Stimulated activated CD8-positive, alpha-beta memory T cell treated with anti-CD3 and anti-CD28 coated beads, Interleukin-7, amount 100 ng/mL, for 48 hours (primary cell): ENCODE results near the gene VPS35.
"Not testable (repeated sequence)": the region's sequence is repeated elsewhere in the genome, so short reads cannot be mapped to it uniquely, and the experiment has no call there.

ENCODE experiments used
- DNase-seq, 2 donors: peaks; one replicate each; pipeline ENCODE4 v3.0.0-alpha.2; 2020; ENCODE audit warnings: low read depth in 1 of 2; ENCODE audit errors: extremely low read depth in 1 of 2

The VPS35 gene

DNA sequence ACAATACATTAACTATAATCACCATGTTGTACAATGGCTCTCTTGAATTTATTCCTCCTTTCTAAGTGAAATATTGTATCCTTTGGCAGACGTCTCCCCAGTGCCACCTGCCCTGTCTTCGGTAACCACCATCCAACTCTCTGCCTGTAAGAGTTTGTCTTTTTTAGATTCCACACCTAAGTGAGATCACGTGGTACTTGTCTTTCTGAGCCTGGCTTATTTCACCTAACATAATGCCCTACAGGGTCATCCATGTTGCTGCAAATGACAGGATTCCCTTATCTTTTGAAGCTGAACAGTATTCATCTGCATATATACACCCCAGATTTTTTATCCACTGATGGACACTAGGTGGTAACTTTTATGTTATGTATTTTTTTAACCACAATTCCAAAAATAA lies 24.7 kb upstream of the VPS35 start:
- no peak for DNase-seq

DNA sequence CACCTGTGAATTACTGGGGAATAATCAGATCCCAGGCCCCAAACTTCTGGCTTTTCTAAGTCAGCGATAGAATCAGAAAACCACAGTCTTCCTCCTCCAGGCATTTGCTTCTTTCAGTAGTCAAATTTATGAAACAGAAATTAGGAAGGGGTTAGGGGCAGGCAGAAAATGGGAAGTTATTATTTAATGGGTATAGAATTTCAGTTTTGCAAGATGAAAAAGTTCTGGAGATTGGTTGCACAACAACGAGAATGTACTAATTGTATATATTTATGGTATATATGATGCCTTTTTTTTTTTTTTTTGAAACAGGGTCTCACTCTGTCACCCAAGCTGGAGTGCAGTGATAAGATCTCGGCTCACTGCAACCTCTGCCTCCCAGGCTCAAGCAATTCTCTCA lies 23.9 kb upstream of the VPS35 start:
- DNase-seq = no peak

DNA sequence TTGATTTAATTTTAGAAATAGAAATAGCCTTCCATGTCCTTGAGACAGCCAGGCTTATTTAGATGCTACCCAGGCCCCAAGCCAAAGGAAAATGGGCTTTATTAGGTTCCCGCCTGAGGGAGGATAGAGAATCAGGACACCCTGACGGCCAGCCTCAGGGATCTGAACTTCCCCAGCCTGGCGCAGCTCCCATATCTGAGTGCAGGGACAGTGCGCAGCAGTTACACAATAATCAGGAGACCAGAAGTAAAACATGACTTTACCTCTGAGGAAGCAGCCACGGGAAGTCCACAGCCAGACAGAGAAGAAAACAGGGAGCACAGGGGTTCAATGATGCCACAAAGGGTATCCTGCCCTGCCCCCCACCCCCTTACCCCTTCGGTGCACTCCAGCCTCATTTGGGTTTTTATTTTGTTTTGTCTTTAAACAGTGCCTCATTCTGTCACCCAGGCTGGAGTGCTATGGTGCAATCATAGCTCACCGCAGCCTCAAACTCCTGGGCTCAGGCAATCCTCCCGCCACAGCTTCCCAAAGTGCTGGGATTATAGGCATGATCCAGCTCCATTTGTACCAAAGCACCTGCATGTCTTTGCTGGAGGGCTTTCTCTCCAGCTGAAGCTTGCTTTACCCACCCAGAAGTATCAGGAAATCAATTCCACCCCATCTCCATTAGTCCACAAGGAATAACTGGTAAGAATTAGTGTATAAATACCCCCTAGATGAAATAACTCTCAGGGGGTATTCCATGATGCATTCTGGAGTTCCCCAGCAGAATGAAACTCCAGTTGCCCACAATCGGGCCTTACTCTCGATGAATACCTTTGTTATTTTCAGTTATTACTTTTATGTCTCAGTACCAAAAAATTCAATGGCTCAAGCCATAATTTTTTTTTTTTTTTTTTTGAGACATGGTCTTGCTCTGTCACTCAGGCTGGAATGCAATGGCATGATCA lies 22.4 kb upstream of the VPS35 start:
- DNase-seq = no peak

DNA sequence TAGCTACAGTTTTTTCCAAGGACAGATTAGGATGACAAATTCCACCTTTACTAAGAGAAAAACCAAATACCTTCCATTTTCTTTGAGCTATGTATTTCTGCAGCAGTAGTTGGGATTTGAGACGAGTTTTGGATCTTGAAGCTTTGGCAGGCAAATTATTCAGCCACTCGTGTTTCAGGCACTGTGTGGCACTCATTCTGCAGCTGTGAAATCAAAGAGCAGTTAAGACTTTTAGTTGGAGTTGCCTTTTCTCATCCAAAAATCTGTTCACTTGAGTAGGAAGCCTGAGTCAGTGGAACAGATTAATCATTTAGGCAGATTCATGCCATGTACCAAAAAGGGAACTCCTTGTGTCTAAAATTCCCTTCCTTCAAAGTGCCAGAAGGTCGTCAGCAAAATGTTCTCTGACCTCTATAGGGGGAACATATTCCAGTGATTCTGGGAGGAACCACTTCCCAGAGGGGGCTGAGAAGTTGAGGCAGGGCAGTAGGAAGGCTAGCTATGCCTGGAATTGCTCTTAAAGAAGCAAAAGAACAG lies 20.6 kb upstream of the VPS35 start:
- no peak for DNase-seq

DNA sequence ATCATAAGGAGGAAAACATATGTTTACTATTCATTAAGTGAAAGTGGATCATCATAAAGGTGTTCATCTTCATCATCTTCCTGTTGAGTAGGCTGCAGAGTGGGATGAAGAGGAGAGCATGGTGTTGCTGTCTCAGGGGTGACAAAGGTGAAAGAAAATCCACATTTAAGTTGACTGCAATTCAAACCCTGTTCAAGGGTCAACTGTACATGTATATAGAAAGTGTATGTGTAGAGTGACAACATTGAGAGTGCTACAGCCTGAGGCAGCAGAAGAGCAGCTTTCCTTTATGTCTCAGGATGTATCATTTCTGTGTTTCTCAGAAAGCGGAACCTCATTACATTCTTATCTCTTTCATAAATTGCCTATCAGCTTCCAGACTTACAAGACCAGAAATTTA lies 17.7 kb upstream of the VPS35 start:
- no peak for DNase-seq

DNA sequence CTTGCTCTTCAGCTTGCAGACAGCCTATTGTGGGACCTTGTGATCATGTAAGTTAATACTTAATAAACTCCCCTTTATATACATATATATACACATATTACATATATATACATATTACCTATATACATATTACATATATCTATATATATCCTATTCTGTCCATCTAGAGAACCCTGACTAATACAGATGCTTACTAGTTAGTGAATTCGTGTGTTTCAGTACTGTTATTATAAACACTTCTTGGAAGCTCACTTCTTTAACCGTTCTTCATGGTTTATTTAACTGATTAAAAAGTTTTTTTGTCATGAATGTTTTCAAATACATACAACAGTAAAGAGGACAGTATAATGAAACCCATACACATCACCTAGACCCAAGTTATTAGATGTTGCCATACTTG lies 13.1 kb upstream of the VPS35 start:
- DNase-seq = no peak

DNA sequence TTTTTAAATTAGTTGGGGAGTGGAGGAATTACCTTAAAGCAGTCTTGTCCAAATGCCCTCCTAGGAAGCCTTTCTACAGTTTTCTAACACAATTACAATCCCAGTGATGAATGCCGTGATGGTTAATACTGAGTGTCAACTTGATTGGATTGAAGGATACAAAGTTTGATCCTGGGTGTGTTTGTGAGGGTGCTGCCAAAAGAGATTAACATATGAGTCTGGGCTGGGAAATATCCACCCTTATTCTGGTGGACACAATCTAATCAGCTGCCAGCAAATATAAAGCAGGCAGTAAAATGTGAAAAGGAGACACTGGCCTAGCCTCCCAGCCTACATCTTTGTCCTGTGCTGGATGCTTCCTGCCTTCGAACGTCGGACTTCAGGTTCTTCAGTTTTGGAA lies 12.6 kb upstream of the VPS35 start:
- DNase-seq = no peak

DNA sequence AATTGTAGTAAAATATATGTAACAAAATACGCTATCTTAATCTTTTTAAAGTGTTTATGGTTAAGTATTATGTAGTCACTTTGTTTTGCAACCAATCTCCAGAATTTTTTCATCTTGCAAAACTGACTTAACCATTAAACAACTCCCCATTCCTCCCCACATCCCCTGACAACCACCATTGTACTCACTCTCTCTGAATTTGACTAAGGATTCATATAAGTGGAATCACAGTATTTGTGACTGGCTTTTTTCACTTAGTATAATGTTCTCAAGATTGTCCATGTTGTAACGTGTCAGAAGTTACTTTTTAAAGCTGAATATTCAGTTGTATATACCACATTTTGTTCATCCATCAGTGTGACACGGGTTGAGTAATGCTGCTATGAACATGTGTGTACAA lies 11.1 kb upstream of the VPS35 start:
- DNase-seq = no peak

DNA sequence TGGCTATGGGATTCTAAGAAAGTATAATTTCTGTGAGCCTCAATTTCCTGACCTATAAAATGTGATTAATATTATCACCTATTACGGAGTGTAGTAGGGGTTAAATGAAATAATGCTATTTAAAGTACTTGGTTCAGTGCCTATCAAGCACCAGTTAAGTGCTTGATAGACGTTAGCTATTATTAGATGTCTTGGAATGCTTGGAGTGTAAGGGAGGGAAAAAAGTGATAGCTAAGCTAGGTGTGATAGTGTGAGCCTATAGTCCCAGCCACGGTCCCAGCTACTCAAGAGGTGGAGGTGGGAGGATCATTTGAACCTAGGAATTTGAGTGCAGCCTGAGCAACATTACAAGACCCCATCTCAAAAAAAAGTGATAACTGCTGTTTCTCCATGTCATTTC lies 8.0 kb upstream of the VPS35 start:
- DNase-seq = no peak

DNA sequence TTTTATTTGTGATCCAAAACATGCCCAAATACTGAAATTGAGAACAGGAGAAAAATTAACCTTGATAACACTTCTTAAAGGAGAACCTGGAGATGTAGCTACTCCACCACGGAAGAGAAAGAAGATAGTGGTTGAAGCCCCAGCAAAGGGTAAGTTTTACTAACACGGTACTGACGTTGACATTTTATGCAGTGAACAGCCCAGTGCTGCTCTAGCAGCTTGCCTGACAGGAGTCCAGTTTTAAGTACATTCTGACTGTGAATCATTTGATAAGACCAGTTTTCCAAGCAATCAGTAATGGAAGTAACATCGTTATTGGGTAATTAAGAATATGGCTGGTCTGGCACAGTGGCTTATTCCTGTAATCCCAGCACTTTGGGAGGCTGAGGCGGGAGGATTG lies 7.0 kb upstream of the VPS35 start:
- DNase-seq = no peak

DNA sequence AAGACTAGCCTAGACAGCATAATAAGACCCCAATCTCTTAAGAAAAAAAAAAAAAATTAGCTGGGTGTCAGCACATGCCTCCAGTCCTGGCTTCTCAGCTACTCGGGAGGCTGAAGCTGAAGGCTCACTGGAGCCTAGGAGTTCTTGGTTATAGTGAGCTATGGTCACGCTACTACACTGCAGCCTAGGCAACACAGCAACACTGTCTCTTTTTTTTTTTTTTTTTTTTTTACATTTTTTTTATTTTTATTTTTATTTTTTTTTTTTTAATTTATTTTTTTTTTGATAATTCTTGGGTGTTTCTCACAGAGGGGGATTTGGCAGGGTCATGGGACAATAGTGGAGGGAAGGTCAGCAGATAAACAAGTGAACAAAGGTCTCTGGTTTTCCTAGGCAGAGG lies 4.6 kb upstream of the VPS35 start:
- no peak for DNase-seq

DNA sequence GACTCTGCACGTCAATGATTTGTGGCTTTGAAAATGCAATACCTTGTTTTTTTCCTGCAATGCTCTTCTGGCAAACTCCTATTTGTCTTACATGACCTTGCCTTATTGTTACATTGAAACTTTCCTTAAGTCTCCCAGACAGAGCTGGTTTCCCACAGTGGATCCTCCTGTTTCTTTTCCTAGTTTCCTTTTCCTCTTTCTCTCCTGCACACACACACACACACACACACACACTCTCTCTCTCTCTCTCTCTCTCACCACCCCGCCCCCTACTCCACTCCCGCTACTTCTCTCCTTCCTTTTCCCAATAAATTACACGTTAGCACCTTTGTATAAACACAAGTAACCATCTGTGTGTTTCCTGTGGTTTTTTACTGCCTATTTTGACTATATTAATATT lies 2.7 kb upstream of the VPS35 start:
- no peak for DNase-seq

DNA sequence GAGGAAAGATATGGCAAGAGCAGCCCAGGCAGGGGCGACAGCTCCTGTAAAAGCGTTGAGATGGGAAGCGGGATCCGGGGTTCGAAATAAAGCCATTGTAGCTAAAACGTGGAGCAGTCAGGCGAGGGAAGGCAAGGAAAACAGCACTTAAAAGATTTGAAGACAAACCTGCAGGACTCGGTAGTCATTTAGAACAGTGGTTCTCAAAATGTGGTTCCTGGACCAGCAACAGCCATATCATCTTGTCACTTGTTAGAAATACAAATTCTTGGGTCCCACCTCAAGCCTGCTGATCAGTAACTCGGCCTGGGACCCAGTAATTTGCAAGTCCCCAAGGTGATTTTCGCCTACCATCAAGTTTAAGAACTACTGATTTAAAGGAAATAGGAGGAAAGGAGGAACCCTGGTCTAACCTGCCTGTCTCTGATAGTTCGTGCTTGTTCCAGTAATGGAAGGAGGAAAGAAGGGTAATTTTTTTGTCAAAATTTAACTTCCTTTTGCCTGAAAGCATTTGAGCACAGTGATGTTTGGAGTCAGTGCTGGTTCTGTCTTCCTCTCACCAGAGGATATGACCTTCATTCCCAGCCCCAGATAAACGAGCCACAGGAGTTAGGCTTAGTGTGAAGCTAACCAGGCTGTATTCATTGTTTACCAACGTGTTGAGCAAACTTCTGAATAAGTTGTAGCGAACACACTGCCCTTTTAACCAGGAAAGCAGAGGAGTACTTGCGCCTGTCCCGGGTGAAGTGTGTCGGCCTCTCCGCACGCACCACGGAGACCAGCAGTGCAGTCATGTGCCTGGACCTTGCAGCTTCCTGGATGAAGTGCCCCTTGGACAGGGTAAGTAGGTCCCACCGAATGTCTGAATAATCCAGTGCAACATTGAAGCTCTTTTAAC lies 1.6 kb upstream of the VPS35 start:
- no peak for DNase-seq

DNA sequence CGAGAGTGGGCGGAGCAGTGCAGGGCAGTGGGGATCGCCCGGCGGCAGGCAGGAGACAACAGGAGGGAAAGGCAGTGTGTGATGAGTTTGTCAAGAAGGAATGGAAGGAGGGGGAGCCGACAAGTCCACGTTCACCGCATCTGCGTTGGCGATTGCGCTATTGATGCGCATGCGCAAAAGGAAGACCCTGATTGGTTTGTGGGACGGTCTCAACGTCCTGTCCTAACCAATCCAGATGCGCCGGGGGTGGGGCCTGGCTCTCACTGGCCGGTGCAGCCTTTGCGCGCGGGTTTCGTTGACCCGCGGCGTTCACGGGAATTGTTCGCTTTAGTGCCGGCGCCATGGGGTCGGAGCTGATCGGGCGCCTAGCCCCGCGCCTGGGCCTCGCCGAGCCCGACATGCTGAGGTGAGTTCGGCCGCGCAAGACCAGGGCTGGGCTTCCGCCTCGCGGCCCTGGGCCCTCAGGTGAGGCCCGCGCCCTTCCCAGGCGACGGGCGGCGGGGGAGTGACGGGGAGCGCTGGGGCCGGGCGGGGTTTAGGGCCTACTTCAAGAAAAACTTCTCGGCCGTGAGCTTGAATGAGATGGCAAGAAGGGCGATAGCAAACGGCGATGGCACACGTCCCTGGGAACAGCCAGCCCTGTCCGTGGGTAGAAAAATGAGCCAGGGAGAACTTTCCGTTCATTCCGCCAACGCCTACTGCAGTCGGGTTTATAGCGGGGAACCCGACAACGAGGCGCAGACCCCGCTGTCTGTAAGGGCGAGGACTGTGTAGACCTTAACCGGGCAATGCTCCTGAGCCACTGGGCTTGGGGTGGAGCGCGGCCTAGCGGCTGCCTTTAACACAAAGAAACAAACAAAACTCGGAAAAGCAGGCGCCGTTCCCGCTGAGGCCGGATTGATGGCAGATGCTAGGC lies 645 bp upstream of the VPS35 start, which contains the start of gene ORC6:
ORC6 (plus strand) TSS at position 295 of the 916 bp plus-strand sequence; CDS start at position 342, 47 bp downstream.
- DNase-seq = peak; percentile 91 to 98

DNA sequence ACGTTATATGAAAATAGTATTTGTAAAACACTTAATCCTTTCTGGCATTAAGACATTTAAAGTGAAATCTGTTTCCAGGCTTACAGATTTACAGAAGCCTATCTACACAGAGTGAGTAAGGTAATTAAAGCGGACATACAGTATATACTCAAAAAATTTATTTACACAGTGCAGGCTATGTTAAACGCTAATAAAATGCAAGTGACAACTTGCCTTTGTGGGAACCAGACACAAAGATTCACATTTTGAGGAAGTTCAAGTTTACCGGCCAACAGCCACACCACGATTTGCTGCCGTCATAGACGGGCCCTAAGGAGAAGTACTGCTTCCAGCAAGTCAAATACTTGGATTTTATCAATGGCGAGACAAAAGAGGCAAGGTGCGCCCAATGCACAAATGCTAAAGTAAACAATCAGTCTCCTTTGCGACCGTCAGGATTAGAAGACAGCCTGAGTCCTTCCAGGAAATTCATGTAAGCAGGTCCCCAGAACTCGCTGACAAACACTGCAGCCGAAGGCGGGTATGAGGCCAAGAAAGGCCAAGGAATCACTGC lies 801 bp downstream of the VPS35 start:
- DNase-seq = no peak

DNA sequence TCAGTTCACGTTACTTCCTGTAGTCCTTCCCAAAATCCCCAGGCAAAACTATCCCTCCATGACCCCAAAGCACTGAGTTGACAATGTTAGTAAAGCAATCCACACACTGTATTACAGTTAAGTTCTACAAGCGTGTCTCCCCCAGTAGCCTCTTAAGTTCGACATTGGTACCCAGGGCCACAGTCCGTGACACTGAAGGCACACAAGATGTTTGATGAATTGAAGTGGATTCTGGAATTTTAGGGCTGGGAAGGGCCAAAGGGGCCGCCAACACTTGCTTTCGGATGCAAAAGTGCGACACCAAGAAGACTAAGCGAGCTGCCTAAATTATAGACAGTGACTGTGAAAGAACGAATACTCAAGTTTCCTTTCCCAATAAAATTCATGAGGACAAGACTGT lies 1.5 kb downstream of the VPS35 start:
- DNase-seq = no peak

DNA sequence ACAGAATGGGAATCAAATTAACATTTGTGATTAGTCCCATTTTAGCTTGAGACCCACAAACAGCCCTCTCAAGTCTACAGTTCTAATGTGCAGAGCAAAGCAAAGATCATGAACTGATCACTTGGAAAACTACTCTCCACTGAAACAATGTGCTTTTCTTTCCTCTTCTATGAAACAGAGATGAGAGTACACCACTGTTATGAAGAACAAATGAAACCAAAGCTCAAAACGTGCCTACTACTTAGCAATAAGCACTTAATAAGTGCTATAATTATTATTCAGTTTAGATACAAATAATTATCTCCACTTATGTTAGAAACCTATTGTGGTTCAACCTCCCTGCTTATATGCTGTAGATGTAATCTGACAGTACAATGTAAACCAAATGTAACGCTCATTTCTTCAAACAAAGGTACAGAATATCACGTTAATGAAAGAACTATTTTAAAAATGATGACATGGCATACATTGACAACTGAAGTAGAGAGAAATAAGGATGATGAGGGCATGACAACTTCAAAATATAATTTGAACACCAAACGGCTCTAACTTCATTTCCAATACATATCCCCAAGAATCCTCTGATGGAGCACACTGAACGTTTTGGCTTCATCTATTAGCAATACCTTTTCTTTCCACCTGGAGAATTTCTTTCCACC lies 2.0 kb downstream of the VPS35 start:
- DNase-seq = no peak

DNA sequence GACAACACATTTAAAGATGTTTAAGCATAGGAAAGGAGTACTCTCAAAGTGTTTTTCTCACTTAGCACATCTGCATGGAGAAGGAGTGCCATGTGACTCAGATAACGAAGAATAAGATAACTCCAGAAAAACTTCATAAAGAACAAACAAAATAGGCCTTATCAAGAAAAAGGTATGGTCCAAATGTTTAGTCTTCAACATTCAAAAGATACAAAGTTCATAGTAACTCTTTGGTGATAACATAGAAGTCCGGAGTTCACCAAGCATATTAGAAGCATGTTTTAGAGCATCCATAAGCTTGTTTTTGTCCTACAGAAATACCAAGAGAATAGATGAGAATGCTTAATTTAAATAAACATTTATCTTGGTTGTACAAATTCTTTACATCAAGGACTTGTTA lies 7.1 kb downstream of the VPS35 start:
- not testable (repeated sequence) for DNase-seq

DNA sequence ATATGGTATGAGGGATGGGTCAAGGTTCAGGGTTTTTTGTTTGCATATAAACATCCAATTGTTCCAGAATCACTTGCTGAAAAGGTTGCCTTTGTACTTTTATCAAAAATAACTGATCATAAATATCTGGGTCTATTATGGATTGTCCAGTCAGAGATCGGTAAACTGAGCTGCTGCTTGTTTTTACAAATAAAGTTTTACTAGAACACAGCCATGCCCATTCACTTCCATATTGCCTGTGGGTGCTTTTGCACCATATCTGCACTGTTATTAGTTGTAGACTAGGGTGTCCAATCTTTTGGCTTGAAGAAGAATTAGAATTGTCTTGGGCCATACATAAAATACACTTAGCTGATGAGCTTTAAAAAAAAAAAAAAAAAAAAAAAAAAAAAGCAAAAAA lies 11.0 kb downstream of the VPS35 start:
- DNase-seq = not testable (repeated sequence)
